ENCODE data around the gene OR4K2.
A peak's percentile ranks its signal among the peaks of the same experiment; 100 is the strongest.

The OR4K2 gene

GRCh38 chr14:19878029-19878642 is 3.2 kb downstream of the OR4K2 start:
- no peak overlapping the region for H3K4me3 ChIP-seq (ENCODE audit: low read length)
- TF ChIP-seq CTCF (conservative IDR thresholded peaks at IDR 0.05; ENCODE audit: low read length), result peak; percentile 44
- DNase-seq (ENCODE audit: low read depth), result no peak

GRCh38 chr14:19895282-19895681 is 20.3 kb downstream of the OR4K2 start:
- DNase-seq (ENCODE audit: low read depth), result no peak
- no peak overlapping the region for H3K4me3 ChIP-seq (ENCODE audit: low read length)
- TF ChIP-seq CTCF (conservative IDR thresholded peaks at IDR 0.05; ENCODE audit: low read length), result no peak

GRCh38 chr14:19900999-19901398 is 26.1 kb downstream of the OR4K2 start:
- H3K4me3 ChIP-seq (ENCODE audit: low read length), result no peak overlapping the region
- DNase-seq (ENCODE audit: low read depth), result no peak
- no peak for TF ChIP-seq CTCF (conservative IDR thresholded peaks at IDR 0.05; ENCODE audit: low read length)

- no peak for TF ChIP-seq CTCF (conservative IDR thresholded peaks at IDR 0.05; ENCODE audit: low read length)
- H3K4me3 ChIP-seq (ENCODE audit: low read length), result no peak overlapping the region
- no peak for DNase-seq (ENCODE audit: low read depth)
Measured at GRCh38 chr14:19902409-19902808, 27.5 kb downstream of the OR4K2 start.

- DNase-seq (ENCODE audit: low read depth), result no peak
- no peak for TF ChIP-seq CTCF (conservative IDR thresholded peaks at IDR 0.05; ENCODE audit: low read length)
Measured at GRCh38 chr14:19906665-19907064, 31.7 kb downstream of the OR4K2 start.

GRCh38 chr14:19911114-19911513 is 36.2 kb downstream of the OR4K2 start:
- DNase-seq (ENCODE audit: low read depth), result no peak
- no peak overlapping the region for H3K4me3 ChIP-seq (ENCODE audit: low read length)
- no peak for TF ChIP-seq CTCF (conservative IDR thresholded peaks at IDR 0.05; ENCODE audit: low read length)

More at GRCh38 chr14:19906665-19907064, 31.7 kb downstream of the OR4K2 start:
- H3K4me3 ChIP-seq (ENCODE audit: low read length), result no peak overlapping the region

GRCh38 chr14:19917243-19917642 is 42.3 kb downstream of the OR4K2 start:
- no peak for TF ChIP-seq CTCF (conservative IDR thresholded peaks at IDR 0.05; ENCODE audit: low read length)
- DNase-seq (ENCODE audit: low read depth), result no peak
- no peak overlapping the region for H3K4me3 ChIP-seq (ENCODE audit: low read length)
